Thyroid gland (tissue), 4 donors: Measurements from ENCODE around the gene SCTR.

Source experiments
- POLR2A ChIP-seq, 2 donors: fragments of 450-650 bp; IDR thresholded peaks; one replicate each; pipeline ENCODE4 v1.6.1; 2017; ENCODE audit warnings: antibody characterized with exemption in 2 of 2, mild to moderate bottlenecking in 2 of 2, moderate library complexity in 1 of 2
- TF ChIP-seq, protein P1 (sequence below), 6 experiments: fragments of 200-600 bp in 3 of 6; fragments of 450-650 bp in 3 of 6; sonication (generic) in 3 of 6; IDR thresholded peaks; one replicate each; pipeline ENCODE4 v1.5.1; 2016 to 2019; ENCODE audit warnings: antibody characterized with exemption in 6 of 6, mild to moderate bottlenecking in 2 of 6, inconsistent platforms in 1 of 6, moderate library complexity in 1 of 6

- TF ChIP-seq, protein P1, sequence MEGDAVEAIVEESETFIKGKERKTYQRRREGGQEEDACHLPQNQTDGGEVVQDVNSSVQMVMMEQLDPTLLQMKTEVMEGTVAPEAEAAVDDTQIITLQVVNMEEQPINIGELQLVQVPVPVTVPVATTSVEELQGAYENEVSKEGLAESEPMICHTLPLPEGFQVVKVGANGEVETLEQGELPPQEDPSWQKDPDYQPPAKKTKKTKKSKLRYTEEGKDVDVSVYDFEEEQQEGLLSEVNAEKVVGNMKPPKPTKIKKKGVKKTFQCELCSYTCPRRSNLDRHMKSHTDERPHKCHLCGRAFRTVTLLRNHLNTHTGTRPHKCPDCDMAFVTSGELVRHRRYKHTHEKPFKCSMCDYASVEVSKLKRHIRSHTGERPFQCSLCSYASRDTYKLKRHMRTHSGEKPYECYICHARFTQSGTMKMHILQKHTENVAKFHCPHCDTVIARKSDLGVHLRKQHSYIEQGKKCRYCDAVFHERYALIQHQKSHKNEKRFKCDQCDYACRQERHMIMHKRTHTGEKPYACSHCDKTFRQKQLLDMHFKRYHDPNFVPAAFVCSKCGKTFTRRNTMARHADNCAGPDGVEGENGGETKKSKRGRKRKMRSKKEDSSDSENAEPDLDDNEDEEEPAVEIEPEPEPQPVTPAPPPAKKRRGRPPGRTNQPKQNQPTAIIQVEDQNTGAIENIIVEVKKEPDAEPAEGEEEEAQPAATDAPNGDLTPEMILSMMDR (IDR thresholded peaks at IDR 0.05): no peak
- TF ChIP-seq POLR2A (IDR thresholded peaks at IDR 0.05): no peak
These were observed 106.4 kb downstream of the SCTR start for GRCh38 chr2:119417908-119418307.
